CD4-positive, alpha-beta T cell treated with Interleukin-17A for 4 hours (primary cell): ENCODE data around the gene KIAA1671.

Source experiments
- DNase-seq: peaks from one replicate; pipeline ENCODE4 v3.0.0-alpha.2; 2020; ENCODE audit warnings: mixed read lengths

Gene KIAA1671

GRCh38 chr22:25048659-25049647 is 96.4 kb downstream of the KIAA1671 start:
- DNase-seq: peak; percentile 88

- no peak for DNase-seq
Observed at GRCh38 chr22:25049770-25050169, 97.3 kb downstream of the KIAA1671 start.

GRCh38 chr22:25050566-25050965 is 98.0 kb downstream of the KIAA1671 start:
- no peak for DNase-seq

- DNase-seq: no peak
Observed at GRCh38 chr22:25051073-25051472, 98.6 kb downstream of the KIAA1671 start.

GRCh38 chr22:25051983-25052710 is 99.6 kb downstream of the KIAA1671 start:
- DNase-seq: no peak

- no peak for DNase-seq
Observed at GRCh38 chr22:25053153-25053805, 100.8 kb downstream of the KIAA1671 start.

- no peak for DNase-seq
Observed at GRCh38 chr22:25054943-25055511, 102.5 kb downstream of the KIAA1671 start.

- DNase-seq: peak; percentile 87
Observed at GRCh38 chr22:25057013-25057881, 104.7 kb downstream of the KIAA1671 start.

- no peak for DNase-seq
Observed at GRCh38 chr22:25059438-25059837, 106.9 kb downstream of the KIAA1671 start.

GRCh38 chr22:25060522-25061071 is 108.1 kb downstream of the KIAA1671 start:
- peak; percentile 27 for DNase-seq

- no peak for DNase-seq
Observed at GRCh38 chr22:25061134-25061533, 108.6 kb downstream of the KIAA1671 start.

GRCh38 chr22:25061605-25062376 is 109.3 kb downstream of the KIAA1671 start:
- DNase-seq: peak; percentile 57

- peak; percentile 94 for DNase-seq
Observed at GRCh38 chr22:25062386-25063085, 110.0 kb downstream of the KIAA1671 start.

GRCh38 chr22:25064894-25065560 is 112.5 kb downstream of the KIAA1671 start:
- no peak for DNase-seq

GRCh38 chr22:25066861-25067435 is 114.4 kb downstream of the KIAA1671 start:
- DNase-seq: no peak

- DNase-seq: peak; percentile 91
Observed at GRCh38 chr22:25067851-25068421, 115.4 kb downstream of the KIAA1671 start.

- DNase-seq: peak; percentile 67
Observed at GRCh38 chr22:25068707-25069106, 116.2 kb downstream of the KIAA1671 start.

GRCh38 chr22:25069426-25069757 is 116.9 kb downstream of the KIAA1671 start:
- no peak for DNase-seq
